Esophagus muscularis mucosa (tissue), 4 donors: ENCODE results near the gene THEMIS. TPM values are rescaled to one million over a fixed set of nuclear protein-coding genes. Genes with fewer than 3 reads are reported as not detected.
"Not testable (repeated sequence)": the region's sequence is repeated elsewhere in the genome, so short reads cannot be mapped to it uniquely, and the experiment has no call there.

Experiments
- DNase-seq: peaks from one replicate; pipeline ENCODE4 v3.0.0-alpha.2; 2017; ENCODE audit errors: extremely low spot score
- H3K27ac ChIP-seq, 4 donors: fragments of 200-600 bp; sonication (generic); replicated peaks in 1 of 4; 1 replicate in 3 of 4; 2 replicates in 1 of 4; pipeline ENCODE4 v1.5.1; 2016 to 2019; ENCODE audit warnings: mild to moderate bottlenecking in 1 of 4
- H3K27me3 ChIP-seq, 4 donors: fragments of 200-600 bp; sonication (generic); one replicate each; pipeline versions ENCODE4 v1.5.1 to v1.6.0; 2016 to 2019
- H3K36me3 ChIP-seq, 4 donors: fragments of 200-600 bp; sonication (generic); one replicate each; pipeline ENCODE4 v1.5.1; 2016 to 2019
- H3K4me1 ChIP-seq, 4 donors: fragments of 200-600 bp; sonication (generic); one replicate each; pipeline ENCODE4 v1.5.1; 2016 to 2019
- H3K4me3 ChIP-seq, 4 donors: fragments of 200-600 bp; sonication (generic); 1 replicate in 2 of 4; 2 replicates in 2 of 4; pipeline ENCODE4 v1.5.1; 2016 to 2019; ENCODE audit warnings: mild to moderate bottlenecking in 4 of 4, moderate library complexity in 1 of 4
- H3K9me3 ChIP-seq, 4 donors: fragments of 200-600 bp; sonication (generic); 1 replicate in 3 of 4; 2 replicates in 1 of 4; pipeline ENCODE4 v1.5.1; 2016 to 2019
- CTCF ChIP-seq, 3 experiments: fragments of 200-600 bp in 2 of 3; fragments of 450-650 bp in 1 of 3; sonication (generic) in 2 of 3; IDR thresholded peaks; one replicate each; pipeline ENCODE4 v1.5.1; 2017 to 2019; ENCODE audit warnings: antibody characterized with exemption in 3 of 3, mild to moderate bottlenecking in 2 of 3, moderate library complexity in 1 of 3
- EP300 ChIP-seq: sonication (generic); formaldehyde crosslinking; IDR thresholded peaks from one replicate; pipeline ENCODE4 v1.6.1; 2017; ENCODE audit warnings: antibody characterized with exemption
- POLR2A ChIP-seq: fragments of 450-650 bp; IDR thresholded peaks from one replicate; pipeline ENCODE4 v1.6.1; 2017; ENCODE audit warnings: antibody characterized with exemption, moderate library complexity, mild to moderate bottlenecking, low read depth
- POLR2AphosphoS5 ChIP-seq, 2 donors: sonication (generic); formaldehyde crosslinking; IDR thresholded peaks; one replicate each; pipeline ENCODE4 v1.6.1; 2017; ENCODE audit warnings: antibody characterized with exemption in 2 of 2
- WGBS: methylation state at CpG from one replicate; pipeline ENCODE4 v1.1.5; 2018; 5-methylcytosine and 5-hydroxymethylcytosine counted together
- intact Hi-C: fragments of 100-400 bp; cut with DNase I; formaldehyde crosslinking; loops from one replicate; pipeline ENCODE4 v1.15.1; 2023
- total RNA-seq, 4 donors: library from RNA; depleted of rRNA; stranded (reverse); fragments of >200 nt; gene quantifications; one replicate each; pipeline versions ENCODE4 v1.1.0 to v1.2.1, GENCODE V29; 2016

THEMIS gene
- total RNA-seq, 4 donors from 2014 or later: 0.23 to 0.99 (median 0.61) TPM

- TF ChIP-seq EP300 (no peak), POLR2A (no peak), CTCF (IDR thresholded peaks at IDR 0.05) (no peak), POLR2AphosphoS5 (IDR thresholded peaks at IDR 0.05) (no peak)
- Histone ChIP-seq H3K27ac (no peak overlapping the region), H3K9me3 (no peaks in the 10 kb centered on the region), H3K27me3 (no peaks in the 10 kb centered on the region), H3K4me1 (no peaks in the 10 kb centered on the region), H3K36me3 (no peaks in the 10 kb centered on the region), H3K4me3 (no peak overlapping the region)
- DNase-seq: no peak
- intact Hi-C loops: no loop called here
These were observed 205.8 kb downstream of the THEMIS start for GRCh38 chr6:127695108-127695507.

- TF ChIP-seq POLR2AphosphoS5 (IDR thresholded peaks at IDR 0.05): no peak
- TF ChIP-seq EP300: no peak
- TF ChIP-seq POLR2A: no peak
- TF ChIP-seq CTCF (IDR thresholded peaks at IDR 0.05): no peak
- Histone ChIP-seq H3K4me1 (no peaks in the 10 kb centered on the region), H3K27me3 (no peaks in the 10 kb centered on the region), H3K9me3 (no peaks in the 10 kb centered on the region), H3K4me3 (no peak overlapping the region), H3K36me3 (no peaks in the 10 kb centered on the region), H3K27ac (no peak overlapping the region)
- DNase-seq: no peak
- intact Hi-C loops: no loop called here
These were observed 209.7 kb downstream of the THEMIS start for GRCh38 chr6:127691146-127691545.

- intact Hi-C loops: no loop called here
- no peak for DNase-seq
- TF ChIP-seq CTCF (IDR thresholded peaks at IDR 0.05) (no peak), EP300 (no peak), POLR2A (no peak), POLR2AphosphoS5 (IDR thresholded peaks at IDR 0.05) (no peak)
- Histone ChIP-seq H3K36me3 (no peaks in the 10 kb centered on the region), H3K4me3 (no peak overlapping the region), H3K9me3 (no peaks in the 10 kb centered on the region), H3K4me1 (no peaks in the 10 kb centered on the region), H3K27me3 (no peaks in the 10 kb centered on the region), H3K27ac (no peak overlapping the region)
These were observed 210.3 kb downstream of the THEMIS start for GRCh38 chr6:127690588-127690987.

GRCh38 chr6:127690092-127690491 is 210.8 kb downstream of the THEMIS start:
- no peaks in the 10 kb centered on the region for H3K36me3 ChIP-seq
- H3K27ac ChIP-seq: no peak overlapping the region
- DNase-seq: no peak
- no peak overlapping the region for H3K4me3 ChIP-seq
- intact Hi-C loops: no loop called here
- no peaks in the 10 kb centered on the region for H3K27me3 ChIP-seq
- no peaks in the 10 kb centered on the region for H3K9me3 ChIP-seq
- TF ChIP-seq POLR2AphosphoS5 (IDR thresholded peaks at IDR 0.05) (no peak), EP300 (no peak), CTCF (IDR thresholded peaks at IDR 0.05) (peak in 1 of 3 experiments; percentile 29), POLR2A (no peak)
- no peaks in the 10 kb centered on the region for H3K4me1 ChIP-seq

- intact Hi-C loops: not testable (repeated sequence)
- WGBS: 85% methylated on average over 3 of the region's 3 CpGs
These were observed 213.4 kb downstream of the THEMIS start for GRCh38 chr6:127687490-127687889.

More at GRCh38 chr6:127687490-127687889, 213.4 kb downstream of the THEMIS start:
- H3K27ac ChIP-seq, H3K27me3 ChIP-seq, H3K36me3 ChIP-seq, H3K9me3 ChIP-seq, H3K4me1 ChIP-seq, H3K4me3 ChIP-seq, DNase-seq: not testable (repeated sequence)
